Measurements from ENCODE around the gene MRPS24.

The MRPS24 gene

GRCh38 chr7:43844257-43844656 lies 25.1 kb downstream of the MRPS24 start:
- TF ChIP-seq CTCF (IDR thresholded peaks at IDR 0.05; ENCODE audit: low read depth, low read length, poor library complexity, severe bottlenecking), result no peak
- no peak for TF ChIP-seq EZH2phosphoT487 (IDR thresholded peaks at IDR 0.05; ENCODE audit: borderline replicate concordance, low read length)
- H4K20me1 ChIP-seq (ENCODE audit: control insufficient read depth, insufficient read depth, low read depth, low read length), result no peaks in the 10 kb centered on the region

GRCh38 chr7:43843296-43843695 lies 26.0 kb downstream of the MRPS24 start:
- H3F3A ChIP-seq (ENCODE audit: control insufficient read depth, insufficient read depth), result no peaks in the 10 kb centered on the region
- no peaks in the 10 kb centered on the region for H3K9me2 ChIP-seq (replicated peaks; ENCODE audit: control insufficient read depth, low read length)
- H3K4me1 ChIP-seq (ENCODE audit: control insufficient read depth, low read length), result peaks cover 4% of the 10 kb centered on the region
- H3K27me3 ChIP-seq (ENCODE audit: control insufficient read depth, low read length), result peaks cover 3% of the 10 kb centered on the region; the same call in 1 of the 2 replicates
- H3K4me2 ChIP-seq (ENCODE audit: low read length), result no peak overlapping the region
- no peaks in the 10 kb centered on the region for H4K20me1 ChIP-seq (ENCODE audit: control insufficient read depth, insufficient read depth, low read depth, low read length)
- no peaks in the 10 kb centered on the region for H3K9me3 ChIP-seq (ENCODE audit: control insufficient read depth, insufficient read depth, low read length)
- H3K4me3 ChIP-seq (ENCODE audit: low read length), result no peak overlapping the region
- no peak for TF ChIP-seq CTCF (IDR thresholded peaks at IDR 0.05; ENCODE audit: low read depth, low read length, poor library complexity, severe bottlenecking)
- H3K27ac ChIP-seq (ENCODE audit: low read depth, low read length), result no peak overlapping the region
- H3K79me2 ChIP-seq (ENCODE audit: control insufficient read depth, low read length), result no peaks in the 10 kb centered on the region
- H3K36me3 ChIP-seq (ENCODE audit: control insufficient read depth, low read length), result no peaks in the 10 kb centered on the region

More at GRCh38 chr7:43844257-43844656, 25.1 kb downstream of the MRPS24 start:
- Histone ChIP-seq H3K79me2 (ENCODE audit: control insufficient read depth, low read length) (no peaks in the 10 kb centered on the region), H3K27ac (ENCODE audit: low read depth, low read length) (no peak overlapping the region), H3K9me2 (replicated peaks; ENCODE audit: control insufficient read depth, low read length) (no peaks in the 10 kb centered on the region), H3K9me3 (ENCODE audit: control insufficient read depth, insufficient read depth, low read length) (no peaks in the 10 kb centered on the region), H3K36me3 (ENCODE audit: control insufficient read depth, low read length) (no peaks in the 10 kb centered on the region), H3K27me3 (ENCODE audit: control insufficient read depth, low read length) (peaks cover 3% of the 10 kb centered on the region; the same call in 1 of the 2 replicates), H3F3A (ENCODE audit: control insufficient read depth, insufficient read depth) (no peaks in the 10 kb centered on the region), H3K4me2 (ENCODE audit: low read length) (no peak overlapping the region), H3K4me3 (ENCODE audit: low read length) (no peak overlapping the region), H3K4me1 (ENCODE audit: control insufficient read depth, low read length) (no peaks in the 10 kb centered on the region)

GRCh38 chr7:43838201-43838658 lies 31.1 kb downstream of the MRPS24 start:
- Histone ChIP-seq H3K4me2 (ENCODE audit: low read length) (peak overlapping the region; percentile 64), H3K27ac (ENCODE audit: low read depth, low read length) (no peak overlapping the region)

More at GRCh38 chr7:43838201-43838658, 31.1 kb downstream of the MRPS24 start:
- Histone ChIP-seq H3K9me2 (replicated peaks; ENCODE audit: control insufficient read depth, low read length) (no peaks in the 10 kb centered on the region), H3K79me2 (ENCODE audit: control insufficient read depth, low read length) (no peaks in the 10 kb centered on the region), H3K4me3 (ENCODE audit: low read length) (peak overlapping the region; percentile 48; the same call in 1 of the 2 replicates), H3K36me3 (ENCODE audit: control insufficient read depth, low read length) (no peaks in the 10 kb centered on the region), H3K9me3 (ENCODE audit: control insufficient read depth, insufficient read depth, low read length) (no peaks in the 10 kb centered on the region), H3K27me3 (ENCODE audit: control insufficient read depth, low read length) (peaks cover 9% of the 10 kb centered on the region; the same call in 1 of the 2 replicates), H4K20me1 (ENCODE audit: control insufficient read depth, insufficient read depth, low read depth, low read length) (no peaks in the 10 kb centered on the region), H3K4me1 (ENCODE audit: control insufficient read depth, low read length) (peaks cover 11% of the 10 kb centered on the region), H3F3A (ENCODE audit: control insufficient read depth, insufficient read depth) (no peaks in the 10 kb centered on the region)
- TF ChIP-seq EZH2phosphoT487 (IDR thresholded peaks at IDR 0.05; ENCODE audit: borderline replicate concordance, low read length) (no peak), CTCF (IDR thresholded peaks at IDR 0.05; ENCODE audit: low read depth, low read length, poor library complexity, severe bottlenecking) (no peak)
